ENCODE results near the gene CBX2. TPM values are rescaled to one million over a fixed set of nuclear protein-coding genes. Genes with fewer than 3 reads are reported as not detected.

Gene CBX2
- total RNA-seq, 1 experiment from 2014 or later = 28.3 TPM

DNA sequence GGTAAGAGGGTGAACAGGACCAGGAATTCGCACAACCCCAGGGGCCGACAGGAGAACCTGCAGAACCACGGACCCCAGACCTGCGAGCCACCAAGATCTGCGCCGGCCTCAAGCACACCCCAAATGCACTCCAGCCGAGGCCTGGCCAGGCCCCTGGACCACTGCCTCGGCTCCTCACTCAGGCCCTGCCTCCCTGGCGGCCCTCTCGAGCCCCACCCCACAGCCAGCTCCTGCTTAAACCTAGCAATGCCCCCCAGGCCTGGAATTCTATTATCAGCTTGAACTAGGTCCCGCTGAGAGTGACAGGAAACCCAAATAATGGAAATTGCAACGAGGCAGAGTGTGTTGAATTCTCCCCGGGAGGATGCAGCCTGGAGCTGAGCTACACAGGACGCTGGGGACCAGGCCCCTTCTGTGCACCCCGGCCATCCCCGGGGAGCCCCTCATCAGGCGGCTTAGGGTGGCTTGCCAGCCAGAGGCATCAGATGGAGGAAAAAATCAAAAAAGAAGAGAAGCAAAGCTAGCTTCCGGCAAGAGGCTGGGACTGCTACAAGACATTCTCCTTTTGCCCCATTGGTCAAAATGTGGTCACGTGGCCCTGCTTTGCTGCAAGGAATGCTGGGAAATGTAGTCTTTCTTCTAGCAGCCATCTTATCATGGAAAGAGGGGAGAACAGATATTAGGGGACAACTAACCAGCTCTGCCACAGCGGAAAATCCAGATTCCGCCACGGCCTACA, 49.6 kb upstream of the CBX2 start:
- Histone ChIP-seq H3K9me2 (ENCODE audit: insufficient read depth) (no peaks in the 10 kb centered on the region), H4K20me1 (ENCODE audit: insufficient read depth) (no peaks in the 10 kb centered on the region), H3K4me3 (replicated peaks in 1 of 2; ENCODE audit: low read depth in 1 of 2, low read length in 2 of 2) (no peak overlapping the region), H3K27me3 (ENCODE audit: insufficient read depth, low read length) (no peaks in the 10 kb centered on the region), H3K79me2 (ENCODE audit: insufficient read depth, low read length) (no peaks in the 10 kb centered on the region), H3K9ac (ENCODE audit: low read length) (no peak overlapping the region), H3K4me2 (ENCODE audit: low read length) (peak overlapping the region; percentile 39), H3K9me3 (ENCODE audit: control insufficient read depth in 1 of 2, insufficient read depth in 1 of 2, low read depth in 1 of 2, low read length in 2 of 2) (no peaks in the 10 kb centered on the region), H3K4me1 (ENCODE audit: control insufficient read depth in 1 of 2, insufficient read depth in 2 of 2, low read length in 2 of 2) (peaks cover 0 to 10% of the 10 kb centered on the region in 2 experiments; a peak in 1 of 4 replicates), H3K36me3 (ENCODE audit: control insufficient read depth in 1 of 2, insufficient read depth in 2 of 2, low read length in 2 of 2) (no peaks in the 10 kb centered on the region), H3K27ac (ENCODE audit: low read depth, low read length) (no peak overlapping the region), H2AFZ (ENCODE audit: low read depth, low read length, poor library complexity, severe bottlenecking) (peak overlapping the region; percentile 87)
- intact Hi-C loops (cut with micrococcal nuclease) = no loop called here
- ChIA-PET RAD21 (ENCODE audit: low non-redundant PET in 1 of 2, low total read pairs in 2 of 2, uncharacterized antibody in 2 of 2, unreplicated experiment in 2 of 2) (no interaction called here), POLR2A (no interaction called here), CTCF (interaction anchor here (1.0 to 1.2 kb wide), 3 partner anchors 14 to 278 kb away, joined by 3 to 6 read pairs (median 4); no protein-coding TSS in a partner anchor)
- DNase-seq (ENCODE audit: low read depth, low spot score) (peak; percentile 88), ATAC-seq (peak; percentile 87)
- TF ChIP-seq YY1 (IDR thresholded peaks at IDR 0.05; ENCODE audit: extremely low read depth, insufficient replicate concordance, low read depth, low read length) = peak; percentile 97
- TF ChIP-seq EZH2 (IDR thresholded peaks at IDR 0.05) = no peak
- TF ChIP-seq POLR2A (IDR thresholded peaks at IDR 0.05; ENCODE audit: borderline replicate concordance, extremely low read depth, insufficient read depth, insufficient read length) = no peak
- no peak for TF ChIP-seq ZNF274 (IDR thresholded peaks at IDR 0.05; ENCODE audit: low read depth, low read length)
- no TSS peak for BruUV-seq (replicated peaks)

DNA sequence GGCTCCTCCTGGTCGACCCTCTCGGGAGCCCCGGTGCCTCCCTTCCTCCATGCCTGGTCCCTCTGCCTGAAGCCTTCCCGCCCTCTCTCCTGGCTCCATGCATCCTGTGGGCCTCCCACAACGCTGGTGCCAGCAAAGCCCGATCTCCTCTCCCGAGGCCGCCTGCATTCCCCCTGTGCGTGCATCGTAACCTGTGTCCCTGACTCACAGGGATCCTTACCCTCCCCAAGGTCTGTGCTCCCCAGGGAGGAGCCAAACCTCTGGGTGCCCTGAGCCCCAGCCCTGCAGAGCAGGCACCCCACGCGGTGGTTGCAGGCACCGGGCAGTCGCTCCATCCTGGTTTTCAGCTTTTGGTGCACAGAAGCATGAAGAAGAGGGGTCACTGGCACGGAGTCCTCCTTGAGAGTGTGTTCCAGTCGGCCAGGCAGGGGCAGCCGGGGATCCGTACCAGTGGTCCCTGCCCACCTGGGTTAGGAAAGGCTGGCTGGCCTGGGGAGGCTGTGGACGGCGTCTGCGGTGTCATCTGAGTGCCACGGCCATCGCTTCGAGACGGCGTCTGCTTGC, 49.0 kb upstream of the CBX2 start:
- TF ChIP-seq FOSL1 (IDR thresholded peaks at IDR 0.05; ENCODE audit: low read depth) = no peak
- no peak for TF ChIP-seq RAD21 (IDR thresholded peaks at IDR 0.05; ENCODE audit: low read depth)
- TF ChIP-seq CEBPB (IDR thresholded peaks at IDR 0.05; ENCODE audit: low read depth) = no peak
- TF ChIP-seq, protein P1, sequence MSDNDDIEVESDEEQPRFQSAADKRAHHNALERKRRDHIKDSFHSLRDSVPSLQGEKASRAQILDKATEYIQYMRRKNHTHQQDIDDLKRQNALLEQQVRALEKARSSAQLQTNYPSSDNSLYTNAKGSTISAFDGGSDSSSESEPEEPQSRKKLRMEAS (IDR thresholded peaks at IDR 0.05) = no peak
- TF ChIP-seq POLR2A (IDR thresholded peaks at IDR 0.05; ENCODE audit: borderline replicate concordance, extremely low read depth, insufficient read depth, insufficient read length) = no peak
- TF ChIP-seq ELF1 (IDR thresholded peaks at IDR 0.05; ENCODE audit: borderline replicate concordance, low read depth) = no peak
- TF ChIP-seq SP1 (IDR thresholded peaks at IDR 0.05; ENCODE audit: low read depth) = no peak
- TF ChIP-seq EGR1 (IDR thresholded peaks at IDR 0.05; ENCODE audit: low read depth) = no peak
- TF ChIP-seq, protein P2, sequence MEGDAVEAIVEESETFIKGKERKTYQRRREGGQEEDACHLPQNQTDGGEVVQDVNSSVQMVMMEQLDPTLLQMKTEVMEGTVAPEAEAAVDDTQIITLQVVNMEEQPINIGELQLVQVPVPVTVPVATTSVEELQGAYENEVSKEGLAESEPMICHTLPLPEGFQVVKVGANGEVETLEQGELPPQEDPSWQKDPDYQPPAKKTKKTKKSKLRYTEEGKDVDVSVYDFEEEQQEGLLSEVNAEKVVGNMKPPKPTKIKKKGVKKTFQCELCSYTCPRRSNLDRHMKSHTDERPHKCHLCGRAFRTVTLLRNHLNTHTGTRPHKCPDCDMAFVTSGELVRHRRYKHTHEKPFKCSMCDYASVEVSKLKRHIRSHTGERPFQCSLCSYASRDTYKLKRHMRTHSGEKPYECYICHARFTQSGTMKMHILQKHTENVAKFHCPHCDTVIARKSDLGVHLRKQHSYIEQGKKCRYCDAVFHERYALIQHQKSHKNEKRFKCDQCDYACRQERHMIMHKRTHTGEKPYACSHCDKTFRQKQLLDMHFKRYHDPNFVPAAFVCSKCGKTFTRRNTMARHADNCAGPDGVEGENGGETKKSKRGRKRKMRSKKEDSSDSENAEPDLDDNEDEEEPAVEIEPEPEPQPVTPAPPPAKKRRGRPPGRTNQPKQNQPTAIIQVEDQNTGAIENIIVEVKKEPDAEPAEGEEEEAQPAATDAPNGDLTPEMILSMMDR (IDR thresholded peaks at IDR 0.05 in 2 of 3, conservative IDR thresholded peaks at IDR 0.05 in 1 of 3; ENCODE audit: borderline replicate concordance in 1 of 3, insufficient read depth in 1 of 3, low read depth in 2 of 3, low read length in 2 of 3) = no peak
- no peak for TF ChIP-seq ZFX (IDR thresholded peaks at IDR 0.05)
- TF ChIP-seq JUND (IDR thresholded peaks at IDR 0.05) = no peak
- no peak for TF ChIP-seq EZH2 (IDR thresholded peaks at IDR 0.05)
- TF ChIP-seq SIN3A (IDR thresholded peaks at IDR 0.05; ENCODE audit: low read depth) = no peak
- H3K79me2 ChIP-seq (ENCODE audit: insufficient read depth, low read length) = no peaks in the 10 kb centered on the region
- H3K9ac ChIP-seq (ENCODE audit: low read length) = no peak overlapping the region
- H3K36me3 ChIP-seq (ENCODE audit: control insufficient read depth in 1 of 2, insufficient read depth in 2 of 2, low read length in 2 of 2) = no peaks in the 10 kb centered on the region
- H3K27me3 ChIP-seq (ENCODE audit: insufficient read depth, low read length) = no peaks in the 10 kb centered on the region
- peak overlapping the region; percentile 87 for H2AFZ ChIP-seq (ENCODE audit: low read depth, low read length, poor library complexity, severe bottlenecking)
- H3K9me2 ChIP-seq (ENCODE audit: insufficient read depth) = no peaks in the 10 kb centered on the region
- ChIA-PET POLR2A (no interaction called here), RAD21 (ENCODE audit: low non-redundant PET in 1 of 2, low total read pairs in 2 of 2, uncharacterized antibody in 2 of 2, unreplicated experiment in 2 of 2) (no interaction called here), CTCF (interaction anchor here (1.0 to 1.2 kb wide), 3 partner anchors 13 to 277 kb away, joined by 3 to 6 read pairs (median 4); no protein-coding TSS in a partner anchor)
- no peak overlapping the region for H3K27ac ChIP-seq (ENCODE audit: low read depth, low read length)
- H3K9me3 ChIP-seq (ENCODE audit: control insufficient read depth in 1 of 2, insufficient read depth in 1 of 2, low read depth in 1 of 2, low read length in 2 of 2) = no peaks in the 10 kb centered on the region
- no TSS peak for BruUV-seq (replicated peaks)
- DNase-seq (ENCODE audit: low read depth, low spot score) (no peak), ATAC-seq (peak; percentile 67)
- peak overlapping the region; percentile 39 for H3K4me2 ChIP-seq (ENCODE audit: low read length)
- peaks cover 0 to 10% of the 10 kb centered on the region in 2 experiments; a peak in 1 of 4 replicates for H3K4me1 ChIP-seq (ENCODE audit: control insufficient read depth in 1 of 2, insufficient read depth in 2 of 2, low read length in 2 of 2)
- no peaks in the 10 kb centered on the region for H4K20me1 ChIP-seq (ENCODE audit: insufficient read depth)
- no peak overlapping the region for H3K4me3 ChIP-seq (replicated peaks in 1 of 2; ENCODE audit: low read depth in 1 of 2, low read length in 2 of 2)
- intact Hi-C loops (cut with micrococcal nuclease) = no loop called here
